Mesothelial cell of epicardium (in vitro differentiated cells): Measurements from ENCODE around the gene HYAL3. TPM values are rescaled to one million over a fixed set of nuclear protein-coding genes. Genes with fewer than 3 reads are reported as not detected.
"Not testable (repeated sequence)": the region's sequence is repeated elsewhere in the genome, so short reads cannot be mapped to it uniquely, and the experiment has no call there.

ENCODE experiments used
- DNase-seq, 2 experiments: peaks; one replicate each; pipeline ENCODE4 v3.0.0; 2021; ENCODE audit warnings: low spot score in 2 of 2; ENCODE audit not compliant: unreplicated experiment in 2 of 2
- H3K27ac Mint-ChIP-seq: 2 replicates; pipeline ENCODE4 v1.8.0; 2021; ENCODE audit warnings: mixed read lengths
- H3K27me3 Mint-ChIP-seq: 2 replicates; pipeline ENCODE4 v1.8.0; 2021; ENCODE audit warnings: low read depth, mixed read lengths
- H3K36me3 Mint-ChIP-seq: 2 replicates; pipeline ENCODE4 v1.8.0; 2021; ENCODE audit warnings: mixed read lengths
- H3K4me1 Mint-ChIP-seq: 2 replicates; pipeline ENCODE4 v1.8.0; 2021; ENCODE audit warnings: mixed read lengths
- H3K4me3 Mint-ChIP-seq: 2 replicates; pipeline ENCODE4 v1.8.0; 2021; ENCODE audit warnings: mild to moderate bottlenecking, moderate library complexity, mixed read lengths
- H3K9me3 Mint-ChIP-seq: 2 replicates; pipeline ENCODE4 v1.8.0; 2021; ENCODE audit warnings: mixed read lengths
- total RNA-seq: library from RNA; stranded (reverse); gene quantifications from 3 replicates; pipeline ENCODE4 v1.2.1, GENCODE V29; 2021
- TF ChIP-seq, protein P1 (sequence below): fragments of 200-600 bp; sonication (generic); IDR thresholded peaks from one replicate; pipeline ENCODE4 v1.5.0; 2021; ENCODE audit warnings: antibody characterized with exemption; ENCODE audit not compliant: unreplicated experiment

HYAL3 gene
- total RNA-seq, 1 donor from 2014 or later: 2.9 TPM

GRCh38 chr3:50245251-50245745 is 53.9 kb downstream of the HYAL3 start:
- TF ChIP-seq, protein P1, sequence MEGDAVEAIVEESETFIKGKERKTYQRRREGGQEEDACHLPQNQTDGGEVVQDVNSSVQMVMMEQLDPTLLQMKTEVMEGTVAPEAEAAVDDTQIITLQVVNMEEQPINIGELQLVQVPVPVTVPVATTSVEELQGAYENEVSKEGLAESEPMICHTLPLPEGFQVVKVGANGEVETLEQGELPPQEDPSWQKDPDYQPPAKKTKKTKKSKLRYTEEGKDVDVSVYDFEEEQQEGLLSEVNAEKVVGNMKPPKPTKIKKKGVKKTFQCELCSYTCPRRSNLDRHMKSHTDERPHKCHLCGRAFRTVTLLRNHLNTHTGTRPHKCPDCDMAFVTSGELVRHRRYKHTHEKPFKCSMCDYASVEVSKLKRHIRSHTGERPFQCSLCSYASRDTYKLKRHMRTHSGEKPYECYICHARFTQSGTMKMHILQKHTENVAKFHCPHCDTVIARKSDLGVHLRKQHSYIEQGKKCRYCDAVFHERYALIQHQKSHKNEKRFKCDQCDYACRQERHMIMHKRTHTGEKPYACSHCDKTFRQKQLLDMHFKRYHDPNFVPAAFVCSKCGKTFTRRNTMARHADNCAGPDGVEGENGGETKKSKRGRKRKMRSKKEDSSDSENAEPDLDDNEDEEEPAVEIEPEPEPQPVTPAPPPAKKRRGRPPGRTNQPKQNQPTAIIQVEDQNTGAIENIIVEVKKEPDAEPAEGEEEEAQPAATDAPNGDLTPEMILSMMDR: no peak
- peaks cover 2% of the 10 kb centered on the region for H3K36me3 Mint-ChIP-seq
- peak overlapping the region; percentile 67 for H3K4me3 Mint-ChIP-seq
- peaks cover 33% of the 10 kb centered on the region for H3K4me1 Mint-ChIP-seq
- no peak for DNase-seq
- peak overlapping the region; percentile 92 for H3K27ac Mint-ChIP-seq
- no peaks in the 10 kb centered on the region for H3K27me3 Mint-ChIP-seq
- H3K9me3 Mint-ChIP-seq: no peaks in the 10 kb centered on the region

DNA sequence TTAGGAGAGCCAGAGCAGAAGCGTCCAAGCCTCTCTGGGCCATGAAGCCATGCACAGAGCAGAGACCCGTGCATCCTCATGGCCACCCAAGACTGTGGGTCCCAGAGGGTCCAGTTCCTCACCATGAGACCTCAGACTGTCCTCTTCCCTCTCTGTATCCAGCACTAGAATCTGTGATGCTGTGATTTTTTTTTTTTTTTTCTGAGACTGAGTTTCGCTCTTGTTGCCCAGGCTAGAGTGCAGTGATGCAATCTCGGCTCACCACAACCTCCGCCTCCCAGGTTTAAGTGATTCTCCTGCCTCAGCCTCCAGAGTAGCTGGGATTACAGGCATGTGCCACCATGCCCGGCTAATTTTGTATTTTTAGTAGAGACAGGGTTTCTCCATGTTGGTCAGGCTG is 54.4 kb downstream of the HYAL3 start:
- Mint-ChIP-seq H3K4me1 (peaks cover 37% of the 10 kb centered on the region), H3K27ac (peak overlapping the region; percentile 92)
- H3K4me3 Mint-ChIP-seq, H3K36me3 Mint-ChIP-seq, H3K27me3 Mint-ChIP-seq, H3K9me3 Mint-ChIP-seq, DNase-seq: not testable (repeated sequence)

DNA sequence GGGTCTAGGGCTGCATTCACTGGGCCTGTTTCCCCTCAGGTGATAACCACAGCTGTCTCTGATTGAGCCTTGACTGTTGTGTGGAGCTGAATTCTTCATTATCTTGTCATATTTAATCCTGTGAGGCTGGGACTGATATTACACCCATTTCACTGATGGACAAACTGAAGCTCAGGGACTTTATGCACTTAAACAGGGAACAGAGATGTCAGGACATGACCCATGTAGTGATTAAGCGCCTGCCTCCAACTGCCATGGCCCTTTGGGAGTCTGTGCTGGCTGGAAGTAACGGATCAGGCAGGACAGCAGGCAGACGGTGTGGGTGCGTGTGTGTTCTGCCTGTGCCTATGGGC is 55.7 kb downstream of the HYAL3 start:
- TF ChIP-seq, protein P1: no peak
- H3K4me1 Mint-ChIP-seq: peaks cover 50% of the 10 kb centered on the region
- peaks cover 2% of the 10 kb centered on the region for H3K36me3 Mint-ChIP-seq

GRCh38 chr3:50242851-50243542 is 56.2 kb downstream of the HYAL3 start:
- H3K27me3 Mint-ChIP-seq: no peaks in the 10 kb centered on the region
- H3K4me3 Mint-ChIP-seq: no peak overlapping the region
- H3K36me3 Mint-ChIP-seq: no peaks in the 10 kb centered on the region
- TF ChIP-seq, protein P1: no peak
- peaks cover 53% of the 10 kb centered on the region for H3K4me1 Mint-ChIP-seq
- no peaks in the 10 kb centered on the region for H3K9me3 Mint-ChIP-seq
- DNase-seq: no peak
- peak overlapping the region; percentile 64 for H3K27ac Mint-ChIP-seq

More for the DNA sequence above, 55.7 kb downstream of the HYAL3 start:
- Mint-ChIP-seq H3K27ac (peak overlapping the region; percentile 73), H3K27me3 (no peaks in the 10 kb centered on the region), H3K9me3 (no peaks in the 10 kb centered on the region), H3K4me3 (no peak overlapping the region)
- no peak for DNase-seq

Other genes with a start within 250 kb of the HYAL3 start
- 301 to 332 TPM (median 322 TPM) in 3 replicates for gene RBM5, start 210.5 kb downstream of the HYAL3 start, total RNA-seq
- 94.5 to 101 TPM (median 99.1 TPM) in 3 replicates for gene SEMA3F, start 144.1 kb downstream of the HYAL3 start, total RNA-seq
- gene GNAT1, start 107.8 kb downstream of the HYAL3 start, total RNA-seq: 0.27 to 0.98 TPM (median 0.55 TPM) in 3 replicates
- gene SLC38A3, start 94.1 kb downstream of the HYAL3 start, total RNA-seq: 0.84 to 2.5 TPM (median 1.8 TPM) in 3 replicates
- 155 to 159 TPM (median 156 TPM) in 3 replicates for gene GNAI2, start 63.2 kb downstream of the HYAL3 start, total RNA-seq
- 166 to 179 TPM (median 177 TPM) in 3 replicates for gene SEMA3B, start 30.3 kb downstream of the HYAL3 start, total RNA-seq
- gene LSMEM2, start 20.3 kb downstream of the HYAL3 start, total RNA-seq: 0.38 to 0.51 TPM (median 0.50 TPM) in 3 replicates
- 40.2 to 47.3 TPM (median 46.9 TPM) in 3 replicates for gene IFRD2, start 7.0 kb downstream of the HYAL3 start, total RNA-seq
- 14.5 to 17.3 TPM (median 15.4 TPM) in 3 replicates for gene NAA80, start within 50 bp of the HYAL3 start, total RNA-seq
- 2.4 to 3.5 TPM (median 2.7 TPM) in 3 replicates for gene HYAL1, start 4.2 kb upstream of the HYAL3 start, total RNA-seq
- gene HYAL2, start 23.3 kb upstream of the HYAL3 start, total RNA-seq: 71.5 to 76.3 TPM (median 75.1 TPM) in 3 replicates
- gene TUSC2, start 28.8 kb upstream of the HYAL3 start, total RNA-seq: 19.8 to 23.3 TPM (median 20.3 TPM) in 3 replicates
- gene RASSF1, start 41.4 kb upstream of the HYAL3 start, total RNA-seq: 13.7 to 15.4 TPM (median 14.3 TPM) in 3 replicates
- 0.54 to 1.00 TPM (median 0.83 TPM) in 3 replicates for gene ZMYND10, start 46.3 kb upstream of the HYAL3 start, total RNA-seq
- gene NPRL2, start 51.4 kb upstream of the HYAL3 start, total RNA-seq: 19.9 to 23.4 TPM (median 23.3 TPM) in 3 replicates
- 12.9 to 13.6 TPM (median 13.1 TPM) in 3 replicates for gene CYB561D2, start 51.5 kb upstream of the HYAL3 start, total RNA-seq
- 38.6 to 41.3 TPM (median 40.3 TPM) in 3 replicates for gene TMEM115, start 60.1 kb upstream of the HYAL3 start, total RNA-seq
- gene CACNA2D2, start 204.2 kb upstream of the HYAL3 start, total RNA-seq: 9.9 to 10.8 TPM (median 9.9 TPM) in 3 replicates